H1 (cell line): ENCODE data around the gene PSPH. TPM values are rescaled to one million over a fixed set of nuclear protein-coding genes. Genes with fewer than 3 reads are reported as not detected.

ENCODE experiments used
- CTCF ChIA-PET: fragments of 300-600 bp; sonication (Branson Sonifier 250); formaldehyde crosslinking; loops from one replicate; lab custom pipeline; 2021; ENCODE audit not compliant: partially characterized antibody; lab: Charles Lee
- POLR2A ChIA-PET: fragments of 300-600 bp; sonication (Branson Sonifier 250); formaldehyde crosslinking; loops from one replicate; lab custom pipeline; 2021; ENCODE audit warnings: inconsistent platforms; ENCODE audit not compliant: partially characterized antibody; lab: Charles Lee
- DNase-seq, 2 experiments: peaks; one replicate each; pipeline versions ENCODE4 v3.0.0 to v3.0.0-alpha.2; 2010 to 2022; ENCODE audit warnings: low spot score in 2 of 2, low read depth in 1 of 2, mixed read lengths in 1 of 2
- FAIRE-seq: peaks from 2 replicates; lab custom pipeline; 2011; peaks lifted over from hg19 to GRCh38; lab: Jason Lieb, UNC
- H2AFZ ChIP-seq: 2 replicates; pipeline ENCODE4 v1.8.1; 2012; ENCODE audit warnings: low read length, inconsistent platforms
- H2AK5ac ChIP-seq: 2 replicates; pipeline ENCODE4 v1.6.1; 2013; ENCODE audit warnings: low read depth, low read length
- H2BK120ac ChIP-seq: replicated peaks from 2 replicates; pipeline ENCODE3; 2013; ENCODE audit warnings: low read depth, low read length, inconsistent platforms
- H2BK12ac ChIP-seq: 2 replicates; pipeline ENCODE4 v1.6.1; 2013; ENCODE audit warnings: low read depth, low read length
- H2BK15ac ChIP-seq: 2 replicates; pipeline ENCODE4 v1.6.1; 2013; ENCODE audit warnings: low read length
- H2BK20ac ChIP-seq: 2 replicates; pipeline ENCODE4 v1.6.1; 2013; ENCODE audit warnings: low read length
- H2BK5ac ChIP-seq: 2 replicates; pipeline ENCODE4 v1.6.1; 2013; ENCODE audit warnings: low read depth, low read length
- H3K14ac ChIP-seq: 2 replicates; pipeline ENCODE4 v1.6.1; 2013; ENCODE audit warnings: inconsistent platforms; ENCODE audit not compliant: insufficient read length
- H3K18ac ChIP-seq: 2 replicates; pipeline ENCODE4 v1.6.1; 2013; ENCODE audit warnings: low read length; ENCODE audit errors: extremely low read depth
- H3K23ac ChIP-seq: 2 replicates; pipeline ENCODE4 v1.6.1; 2013; ENCODE audit warnings: inconsistent platforms; ENCODE audit not compliant: insufficient read length
- H3K23me2 ChIP-seq: 2 replicates; pipeline ENCODE4 v1.6.1; 2013; ENCODE audit warnings: low read depth, low read length
- H3K27ac ChIP-seq: 2 replicates; pipeline ENCODE4 v1.6.1; 2011; ENCODE audit warnings: low read depth, low read length, inconsistent platforms
- H3K27me3 ChIP-seq, 4 experiments: replicated peaks in 1 of 4; 1 replicate in 1 of 4; 2 replicates in 3 of 4; pipeline versions ENCODE4 v1.6.1 to v1.8.1; 2011 to 2013; ENCODE audit warnings: low read length in 3 of 4, mild to moderate bottlenecking in 3 of 4, inconsistent platforms in 2 of 4, mixed read lengths in 2 of 4, moderate library complexity in 1 of 4; ENCODE audit not compliant: control insufficient read depth in 3 of 4, insufficient read depth in 3 of 4; ENCODE audit errors: extremely low read depth in 1 of 4
- H3K36me3 ChIP-seq, 4 experiments: 2 replicates each; pipeline versions ENCODE4 v1.6.1 to v1.8.1; 2011 to 2013; ENCODE audit warnings: mild to moderate bottlenecking in 4 of 4, low read length in 3 of 4, moderate library complexity in 2 of 4, control low read depth in 1 of 4, inconsistent platforms in 1 of 4; ENCODE audit not compliant: insufficient read depth in 4 of 4, control insufficient read depth in 2 of 4
- H3K4ac ChIP-seq: replicated peaks from 2 replicates; pipeline ENCODE3; 2013; ENCODE audit warnings: low read length, low read depth, mixed read lengths, inconsistent platforms; ENCODE audit not compliant: insufficient read length
- H3K4me1 ChIP-seq, 4 experiments: replicated peaks in 1 of 4; 1 replicate in 1 of 4; 2 replicates in 3 of 4; pipeline versions ENCODE4 v1.6.1 to v1.8.1; 2011 to 2013; ENCODE audit warnings: low read length in 3 of 4, inconsistent platforms in 2 of 4, mixed read lengths in 1 of 4; ENCODE audit not compliant: insufficient read depth in 4 of 4, control insufficient read depth in 3 of 4
- H3K4me2 ChIP-seq, 2 experiments: 2 replicates each; pipeline versions ENCODE4 v1.6.1 to v1.8.1; 2011 to 2013; ENCODE audit warnings: low read depth in 2 of 2, low read length in 2 of 2, control low read depth in 1 of 2, inconsistent platforms in 1 of 2, mild to moderate bottlenecking in 1 of 2; ENCODE audit not compliant: insufficient read depth in 1 of 2
- H3K4me3 ChIP-seq, 4 experiments: fragments of 200-600, 300-600 bp in 1 of 4; sonication (generic), shearing (Covaris generic), sonication (Bioruptor Twin) in 1 of 4; 2 replicates each; pipeline versions ENCODE4 v1.5.1 to v1.8.1; 2011 to 2016; ENCODE audit warnings: low read length in 4 of 4, low read depth in 3 of 4, control low read depth in 2 of 4, inconsistent platforms in 2 of 4, mild to moderate bottlenecking in 2 of 4, mixed read lengths in 1 of 4, moderate library complexity in 1 of 4; ENCODE audit not compliant: insufficient read depth in 2 of 4; ENCODE audit errors: extremely low read depth in 1 of 4
- H3K56ac ChIP-seq: replicated peaks from 2 replicates; pipeline ENCODE3; 2013; ENCODE audit warnings: low read depth, mild to moderate bottlenecking, mixed read lengths, low read length, inconsistent platforms; ENCODE audit not compliant: insufficient read length
- H3K79me1 ChIP-seq: 2 replicates; pipeline ENCODE4 v1.6.1; 2013; ENCODE audit warnings: low read depth, low read length, control low read depth
- H3K79me2 ChIP-seq, 2 experiments: 2 replicates each; pipeline versions ENCODE4 v1.6.1 to v1.8.1; 2012 to 2013; ENCODE audit warnings: low read length in 2 of 2, mild to moderate bottlenecking in 2 of 2, inconsistent platforms in 1 of 2; ENCODE audit not compliant: insufficient read depth in 2 of 2, control insufficient read depth in 1 of 2
- H3K9ac ChIP-seq, 4 experiments: replicated peaks in 1 of 4; 1 replicate in 1 of 4; 2 replicates in 3 of 4; pipeline versions ENCODE4 v1.6.1 to v1.8.1; 2011 to 2013; ENCODE audit warnings: low read depth in 3 of 4, low read length in 3 of 4, control low read depth in 2 of 4, mild to moderate bottlenecking in 2 of 4, moderate library complexity in 2 of 4, inconsistent platforms in 1 of 4; ENCODE audit errors: extremely low read depth in 1 of 4
- H3K9me3 ChIP-seq, 2 experiments: 2 replicates each; pipeline versions ENCODE4 v1.6.1 to v1.8.1; 2012 to 2013; ENCODE audit warnings: mild to moderate bottlenecking in 2 of 2, moderate library complexity in 2 of 2, control low read depth in 1 of 2, inconsistent platforms in 1 of 2, low read depth in 1 of 2, low read length in 1 of 2, mixed read lengths in 1 of 2; ENCODE audit not compliant: insufficient read depth in 2 of 2
- H4K20me1 ChIP-seq, 2 experiments: replicated peaks in 1 of 2; 2 replicates each; pipeline versions ENCODE3 to v1.8.1; 2011 to 2013; ENCODE audit warnings: inconsistent platforms in 2 of 2, low read length in 2 of 2, mild to moderate bottlenecking in 1 of 2; ENCODE audit not compliant: insufficient read depth in 2 of 2, control insufficient read depth in 1 of 2
- H4K5ac ChIP-seq: 2 replicates; pipeline ENCODE4 v1.6.1; 2013; ENCODE audit warnings: low read length, low read depth, mixed read lengths, inconsistent platforms; ENCODE audit not compliant: insufficient read length
- H4K8ac ChIP-seq: 2 replicates; pipeline ENCODE4 v1.8.0; 2013; ENCODE audit warnings: mild to moderate bottlenecking, moderate library complexity, low read length, inconsistent platforms; ENCODE audit not compliant: insufficient read depth; ENCODE audit errors: extremely low read depth
- H4K91ac ChIP-seq: replicated peaks from 2 replicates; pipeline ENCODE3; 2013; ENCODE audit warnings: low read length, mixed read lengths, inconsistent platforms; ENCODE audit not compliant: insufficient read length
- CREB1 ChIP-seq: IDR thresholded peaks from 2 replicates; pipeline ENCODE4 v1.6.1; 2012; ENCODE audit warnings: inconsistent platforms
- CTBP2 ChIP-seq: IDR thresholded peaks from 2 replicates; pipeline ENCODE4 v1.7.0; 2011; ENCODE audit warnings: borderline replicate concordance, mild to moderate bottlenecking, moderate library complexity, mixed read lengths, low read length; ENCODE audit not compliant: insufficient read depth, insufficient read length
- EGR1 ChIP-seq: IDR thresholded peaks from 2 replicates; pipeline ENCODE4 v1.6.1; 2011; ENCODE audit warnings: low read depth, low read length, borderline replicate concordance
- HDAC2 ChIP-seq, 2 experiments: fragments of 300-600 bp in 1 of 2; sonication (generic) in 1 of 2; IDR thresholded peaks; 2 replicates each; pipeline ENCODE4 v1.6.1; 2011 to 2012; ENCODE audit warnings: low read depth in 2 of 2, low read length in 2 of 2, mild to moderate bottlenecking in 2 of 2, moderate library complexity in 2 of 2, borderline replicate concordance in 1 of 2, inconsistent platforms in 1 of 2
- KDM4A ChIP-seq: IDR thresholded peaks from one replicate; pipeline ENCODE4 v1.7.1; 2012; ENCODE audit warnings: low read depth, mild to moderate bottlenecking, moderate library complexity, low read length, inconsistent platforms; ENCODE audit not compliant: severe bottlenecking
- KDM5A ChIP-seq: fragments of 200-600 bp; IDR thresholded peaks from 2 replicates; pipeline ENCODE4 v1.7.1; 2012; ENCODE audit warnings: mild to moderate bottlenecking, low read length, inconsistent platforms, mixed read lengths
- POLR2A ChIP-seq, 2 experiments: IDR thresholded peaks; 1 replicate in 1 of 2; 2 replicates in 1 of 2; pipeline ENCODE4 v1.6.1; 2011; ENCODE audit warnings: low read depth in 2 of 2, low read length in 2 of 2, mild to moderate bottlenecking in 2 of 2; ENCODE audit errors: control extremely low read depth in 1 of 2
- RAD21 ChIP-seq, 2 experiments: IDR thresholded peaks in 1 of 2; conservative IDR thresholded peaks in 1 of 2; 2 replicates each; pipeline ENCODE4 v1.6.1; 2011; ENCODE audit warnings: low read depth in 2 of 2, low read length in 2 of 2, improper control_type of control experiment in 1 of 2, inconsistent platforms in 1 of 2, mild to moderate bottlenecking in 1 of 2, moderate library complexity in 1 of 2
- TAF1 ChIP-seq: IDR thresholded peaks from 2 replicates; pipeline ENCODE4 v1.6.1; 2011; ENCODE audit warnings: mild to moderate bottlenecking, low read depth, low read length
- USF2 ChIP-seq: IDR thresholded peaks from 2 replicates; pipeline ENCODE4 v1.6.1; 2011; ENCODE audit warnings: low read length, improper control_type of control experiment
- WGBS, 2 experiments: shearing (Covaris generic) in 1 of 2; methylation state at CpG; one replicate each; pipeline versions ENCODE4 v1.1.6 to v1.1.7; 2013 to 2015; ENCODE audit warnings: low lambda C conversion rate in 2 of 2, mixed read lengths in 2 of 2, inconsistent platforms in 1 of 2, low coverage in 1 of 2, missing lambda C conversion rate in 1 of 2; ENCODE audit not compliant: insufficient replicate concordance in 2 of 2, insufficient coverage in 1 of 2, insufficient read length in 1 of 2; ENCODE audit errors: extremely low coverage in 1 of 2, missing lambda C conversion rate in 1 of 2; 5-methylcytosine and 5-hydroxymethylcytosine counted together
- polyA plus RNA-seq, 7 experiments: library from polyadenylated mRNA; depleted of rRNA in 3 of 7; stranded (reverse) in 5 of 7; unstranded in 2 of 7; fragments of >200 nt in 5 of 7; fragments of 200-250 nt in 2 of 7; gene quantifications; 1 replicate in 5 of 7; 2 replicates in 1 of 7; 4 replicates in 1 of 7; pipeline versions ENCODE4 v1.2.1 to v1.2.3, GENCODE V29; 2011 to 2013; ENCODE audit warnings: missing spikeins in 2 of 7, mixed read lengths in 2 of 7
- total RNA-seq: library from RNA; stranded (reverse); fragmentation: NEBNext Ultra II Directional; extraction: Animal tissue kit (Norgen Biotek cat#: 25700); gene quantifications from 2 replicates; pipeline ENCODE4 v1.2.1, GENCODE V29; 2021

PSPH gene
- total and polyA plus RNA-seq, 2 of the 8 experiments (the other 6 are each of a cell fraction or from before 2014, with no cell fraction given) = 31.0 to 64.8 TPM

DNA sequence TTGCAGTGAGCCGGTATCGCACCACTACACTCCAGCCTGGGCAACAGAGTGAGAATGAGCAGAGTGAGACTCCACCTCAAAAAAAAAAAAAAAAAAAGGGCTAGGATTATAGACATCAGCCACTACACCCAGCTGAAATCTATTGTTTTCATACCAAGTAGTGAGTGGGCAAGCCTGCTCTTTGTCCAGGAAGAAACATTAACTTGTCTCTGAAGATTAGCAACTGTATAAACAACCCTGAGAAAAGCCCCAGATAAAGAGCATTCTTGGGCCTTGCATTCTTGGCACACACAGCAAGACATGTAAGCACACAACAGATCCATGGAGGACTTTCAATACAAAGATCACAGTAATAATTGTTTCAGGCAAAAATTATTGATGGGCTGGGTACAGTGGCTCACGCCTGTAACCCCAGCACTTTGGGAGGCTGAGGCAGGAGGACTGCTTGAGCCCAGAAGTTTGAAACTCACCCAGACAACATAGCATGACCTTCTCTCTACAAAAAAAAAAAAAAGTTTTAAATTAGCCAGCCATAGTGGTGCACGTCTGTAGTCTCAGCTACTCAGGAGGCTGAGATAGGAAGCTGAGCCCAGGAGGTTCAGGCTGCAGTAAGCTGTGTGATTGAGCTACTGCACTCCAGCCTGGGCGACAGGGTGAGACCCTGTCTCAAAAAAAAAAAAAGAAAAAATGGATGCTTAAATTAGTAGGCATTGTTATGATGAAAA is 4.4 kb downstream of the PSPH start:
- Histone ChIP-seq H3K79me1 (no peaks in the 10 kb centered on the region), H3K23ac (no peak overlapping the region), H2BK20ac (no peak overlapping the region), H3K79me2 (peaks cover under 1 to 21% of the 10 kb centered on the region in 2 experiments; a peak in 3 of 4 replicates), H3K4me3 (no peak overlapping the region), H3K56ac (no peak overlapping the region), H3K23me2 (no peaks in the 10 kb centered on the region), H3K4me2 (no peak overlapping the region), H3K27me3 (no peaks in the 10 kb centered on the region), H3K4ac (no peak overlapping the region), H3K4me1 (peaks cover 0 to 4% (median 1%) of the 10 kb centered on the region in 4 experiments; a peak in 5 of 7 replicates), H3K18ac (no peak overlapping the region), H2BK120ac (no peak overlapping the region), H2BK12ac (no peak overlapping the region), H3K36me3 (peaks cover 0 to 5% (median 0%) of the 10 kb centered on the region in 4 experiments; a peak in 2 of 8 replicates), H3K9ac (no peak overlapping the region), H4K20me1 (no peaks in the 10 kb centered on the region), H4K5ac (no peak overlapping the region), H2BK15ac (no peak overlapping the region), H3K14ac (no peak overlapping the region), H2AFZ (no peak overlapping the region), H4K8ac (no peak overlapping the region), H2AK5ac (no peak overlapping the region), H2BK5ac (no peak overlapping the region), H4K91ac (no peak overlapping the region), H3K27ac (no peak overlapping the region), H3K9me3 (no peaks in the 10 kb centered on the region)
- no peak for DNase-seq
- POLR2A ChIA-PET = interaction anchor here (0.7 to 44.4 kb wide), 3 partner anchors 11 to 23 kb away, joined by 4 to 869 read pairs (median 5); partner anchors contain the start of gene SUMF2
- FAIRE-seq = no peak
- WGBS, 2 experiments = 96% methylated on average over 5 of the region's 5 CpGs; no CpG with 5 or more reads in 1 of the 2 experiments
- CTCF ChIA-PET = no interaction called here
- TF ChIP-seq POLR2A (IDR thresholded peaks at IDR 0.05; ENCODE audit: control extremely low read depth in 1 of 2, low read depth in 2 of 2, low read length in 2 of 2) (no peak), CREB1 (no peak), KDM4A (no peak), KDM5A (no peak), USF2 (no peak), CTBP2 (no peak), EGR1 (no peak), RAD21 (IDR thresholded peaks at IDR 0.05 in 1 of 2, conservative IDR thresholded peaks at IDR 0.05 in 1 of 2; ENCODE audit: low read depth in 2 of 2, low read length in 2 of 2) (no peak), HDAC2 (IDR thresholded peaks at IDR 0.05; ENCODE audit: borderline replicate concordance in 1 of 2, low read depth in 2 of 2, low read length in 2 of 2) (no peak), TAF1 (no peak)
